HepG2 (cell line): ENCODE measurements around the gene RASGRF1. TPM values are rescaled to one million over a fixed set of nuclear protein-coding genes. Genes with fewer than 3 reads are reported as not detected.

Source experiments
- ATAC-seq: fragments of 200-7000 bp; cut with Tn5 transposase; 3 replicates; pipeline ENCODE4 v1.9.1; 2020; ENCODE audit warnings: mild to moderate bottlenecking, moderate library complexity
- BruUV-seq: library from RNA; stranded (reverse); fragments of 400-500 nt; replicated peaks from 2 replicates; lab custom pipeline; 2021; lab: Mats Ljungman, UMichigan
- CTCF ChIA-PET: fragments of 300-600 bp; formaldehyde crosslinking; extraction: SDS; loops from one replicate; lab custom pipeline; 2021; ENCODE audit warnings: low total read pairs, inconsistent platforms, low intra/inter-chr PET ratio; lab: Yijun Ruan, JAX
- POLR2A ChIA-PET: fragments of 350-600 bp; sonication (Branson Sonifier 250); formaldehyde crosslinking; loops from one replicate; lab custom pipeline; 2020; ENCODE audit warnings: antibody characterized with exemption, inconsistent platforms; lab: Yijun Ruan, JAX
- DNase-seq: peaks from one replicate; pipeline ENCODE4 v3.0.0-alpha.2; 2015; ENCODE audit warnings: low spot score
- FAIRE-seq: peaks from 3 replicates; lab custom pipeline; 2011; peaks lifted over from hg19 to GRCh38; lab: Jason Lieb, UNC
- H2AFZ ChIP-seq: one replicate; pipeline ENCODE4 v1.6.1; 2011; ENCODE audit warnings: low read length, inconsistent platforms
- H3K27ac ChIP-seq: fragments of 300-600 bp; 3 replicates; pipeline ENCODE4 v1.8.0; 2011; ENCODE audit warnings: mixed run types, mild to moderate bottlenecking, mixed read lengths, low read length, inconsistent platforms; ENCODE audit not compliant: insufficient read depth; ENCODE audit errors: extremely low read length
- H3K27me3 ChIP-seq, 2 experiments: fragments of 200-600 bp in 1 of 2; 2 replicates in 1 of 2; 3 replicates in 1 of 2; pipeline versions ENCODE4 v1.6.0 to v1.8.0; 2011; ENCODE audit warnings: low read length in 2 of 2, mild to moderate bottlenecking in 2 of 2, moderate library complexity in 2 of 2, inconsistent platforms in 1 of 2; ENCODE audit not compliant: insufficient read depth in 2 of 2, control insufficient read depth in 1 of 2
- H3K36me3 ChIP-seq, 2 experiments: fragments of 200-600 bp in 1 of 2; replicated peaks in 1 of 2; 2 replicates in 1 of 2; 3 replicates in 1 of 2; pipeline versions ENCODE4 v1.5.1 to v1.8.0; 2011; ENCODE audit warnings: low read length in 2 of 2, inconsistent platforms in 1 of 2; ENCODE audit not compliant: insufficient read depth in 2 of 2, control insufficient read depth in 1 of 2
- H3K4me1 ChIP-seq: 2 replicates; pipeline ENCODE4 v1.5.1; 2012; ENCODE audit warnings: low read length, inconsistent platforms; ENCODE audit not compliant: insufficient read depth
- H3K4me2 ChIP-seq: 2 replicates; pipeline ENCODE4 v1.6.0; 2011; ENCODE audit warnings: low read depth, low read length, inconsistent platforms
- H3K4me3 ChIP-seq, 3 experiments: fragments of 200-600 bp in 1 of 3; sonication (generic), shearing (Covaris generic) in 1 of 3; replicated peaks in 1 of 3; 2 replicates each; pipeline ENCODE4 v1.5.1; 2011 to 2016; ENCODE audit warnings: low read length in 3 of 3, inconsistent platforms in 2 of 3, low read depth in 2 of 3, mild to moderate bottlenecking in 2 of 3, control low read depth in 1 of 3, mixed read lengths in 1 of 3; ENCODE audit not compliant: insufficient read depth in 1 of 3
- H3K79me2 ChIP-seq: one replicate; pipeline ENCODE4 v1.6.1; 2011; ENCODE audit warnings: low read length, inconsistent platforms; ENCODE audit not compliant: insufficient read depth
- H3K9ac ChIP-seq: 2 replicates; pipeline ENCODE4 v1.6.0; 2011; ENCODE audit warnings: mild to moderate bottlenecking, low read depth, low read length, inconsistent platforms; ENCODE audit not compliant: insufficient read depth
- H3K9me3 ChIP-seq: 2 replicates; pipeline ENCODE4 v1.5.1; 2012; ENCODE audit warnings: mild to moderate bottlenecking, low read length
- H4K20me1 ChIP-seq: 2 replicates; pipeline ENCODE4 v1.6.0; 2011; ENCODE audit warnings: inconsistent platforms, mild to moderate bottlenecking, low read length, moderate library complexity; ENCODE audit not compliant: insufficient read depth
- CBX1 ChIP-seq: IDR thresholded peaks from one replicate; pipeline ENCODE4 v1.6.1; 2016; ENCODE audit warnings: antibody characterized with exemption, low read depth
- NFE2L1 ChIP-seq: sonication (generic); formaldehyde crosslinking; IDR thresholded peaks from 2 replicates; pipeline ENCODE4 v1.4.0; 2020; ENCODE audit warnings: missing genetic modification reagents, mild to moderate bottlenecking, borderline replicate concordance
- RFXAP ChIP-seq: sonication (generic); formaldehyde crosslinking; IDR thresholded peaks from 2 replicates; pipeline ENCODE4 v1.4.0; 2020; ENCODE audit warnings: missing genetic modification reagents, borderline replicate concordance
- ZBTB7B ChIP-seq: sonication (generic); formaldehyde crosslinking; IDR thresholded peaks from 2 replicates; pipeline ENCODE4 v1.4.0; 2020; ENCODE audit warnings: missing genetic modification reagents
- ZFP37 ChIP-seq: sonication (generic); formaldehyde crosslinking; IDR thresholded peaks from 2 replicates; pipeline ENCODE4 v1.4.0; 2020; ENCODE audit warnings: missing genetic modification reagents, borderline replicate concordance
- ZHX2 ChIP-seq, 2 experiments: sonication (generic) in 1 of 2; formaldehyde crosslinking in 1 of 2; IDR thresholded peaks; 2 replicates each; pipeline versions ENCODE4 v1.6.1 to v1.9.0; 2014 to 2022; ENCODE audit warnings: antibody characterized with exemption in 1 of 2, borderline replicate concordance in 1 of 2, inconsistent platforms in 1 of 2, low read depth in 1 of 2, missing genetic modification reagents in 1 of 2
- ZNF446 ChIP-seq: sonication (generic); formaldehyde crosslinking; IDR thresholded peaks from 2 replicates; pipeline ENCODE4 v1.5.0; 2020; ENCODE audit warnings: mild to moderate bottlenecking, missing genetic modification reagents
- ZNF629 ChIP-seq: sonication (generic); formaldehyde crosslinking; conservative IDR thresholded peaks from 2 replicates; pipeline ENCODE4 v1.5.0; 2020; ENCODE audit warnings: missing genetic modification reagents
- ZNF768 ChIP-seq: sonication (generic); formaldehyde crosslinking; IDR thresholded peaks from 2 replicates; pipeline ENCODE4 v1.4.0; 2020; ENCODE audit warnings: missing genetic modification reagents
- WGBS: methylation state at CpG from one replicate; pipeline ENCODE4 v1.1.6; 2017; ENCODE audit warnings: low lambda C conversion rate; 5-methylcytosine and 5-hydroxymethylcytosine counted together
- in situ Hi-C: cut with HindIII; loops from 2 replicates; pipeline ENCODE4 v1.10.0; 2017; ENCODE audit warnings: low pct_unique_long_range_greater_than_20kb; ENCODE audit not compliant: extremely low pct_ligation_motif_present
- intact Hi-C: fragments of 100-400 bp; cut with micrococcal nuclease; formaldehyde crosslinking; loops from one replicate; pipeline ENCODE4 v1.10.0; 2022; ENCODE audit not compliant: unreplicated experiment
- polyA plus RNA-seq, 8 experiments: library from polyadenylated mRNA; depleted of rRNA in 3 of 8; stranded (reverse) in 7 of 8; unstranded in 1 of 8; fragments of >200 nt; fragmentation: Illumina TruSeq in 4 of 8; extraction: Trizol in 4 of 8; gene quantifications; 2 replicates each; pipeline versions ENCODE4 v1.2.1 to v1.2.3, GENCODE V29; 2011 to 2016; ENCODE audit warnings: low read depth in 4 of 8, missing spikeins in 1 of 8, mixed read lengths in 1 of 8; ENCODE audit not compliant: insufficient read depth in 1 of 8
- total RNA-seq, 5 experiments: library from RNA; depleted of rRNA; stranded (reverse); fragments of >200 nt; fragmentation: Illumina TruSeq; extraction: Trizol; gene quantifications; 2 replicates each; pipeline ENCODE4 v1.2.3, GENCODE V29; 2016; ENCODE audit warnings: low read depth in 1 of 5

Gene RASGRF1
- total and polyA plus RNA-seq, 2 of the 13 experiments (the other 11 are each of a cell fraction or from before 2014, with no cell fraction given): 0.55 to 3.0 TPM

GRCh38 chr15:78959360-78959759 is 131.2 kb downstream of the RASGRF1 start (continued):
- TF ChIP-seq ZFP37 (CRISPR knock-in tag): no peak
- TF ChIP-seq ZBTB7B: no peak

- Histone ChIP-seq H3K27me3 (no peaks in the 10 kb centered on the region; a peak in 1 of 5 replicates), H3K9ac (no peak overlapping the region), H2AFZ (no peak overlapping the region), H3K4me1 (peaks cover 18% of the 10 kb centered on the region), H3K4me3 (no peak overlapping the region), H3K79me2 (no peaks in the 10 kb centered on the region), H3K36me3 (no peaks in the 10 kb centered on the region), H3K9me3 (no peaks in the 10 kb centered on the region), H3K4me2 (no peak overlapping the region), H3K27ac (no peak overlapping the region), H4K20me1 (no peaks in the 10 kb centered on the region)
- in situ Hi-C loops (no loop called here), intact Hi-C loops (no loop called here)
- FAIRE-seq: no peak
- ChIA-PET POLR2A (no interaction called here), CTCF (no interaction called here)
- TF ChIP-seq RFXAP (no peak), ZNF629 (CRISPR knock-in tag) (peak; percentile 73)
- no TSS peak for BruUV-seq
- 53% methylated on average over 9 of the region's 9 CpGs for WGBS
- ATAC-seq: no peak
- no peak for DNase-seq
These were observed 133.0 kb downstream of the RASGRF1 start for GRCh38 chr15:78957416-78958093.

GRCh38 chr15:78956937-78957336 is 133.6 kb downstream of the RASGRF1 start:
- Histone ChIP-seq H3K4me1 (peaks cover 24% of the 10 kb centered on the region), H3K9me3 (no peaks in the 10 kb centered on the region), H2AFZ (no peak overlapping the region), H4K20me1 (no peaks in the 10 kb centered on the region), H3K79me2 (no peaks in the 10 kb centered on the region), H3K9ac (no peak overlapping the region), H3K4me2 (no peak overlapping the region), H3K36me3 (no peaks in the 10 kb centered on the region), H3K27me3 (no peaks in the 10 kb centered on the region; a peak in 1 of 5 replicates), H3K4me3 (no peak overlapping the region), H3K27ac (no peak overlapping the region)
- ATAC-seq (no peak), FAIRE-seq (no peak), DNase-seq (no peak)
- no TSS peak for BruUV-seq
- 37% methylated on average over 1 of the region's 1 CpG for WGBS
- POLR2A ChIA-PET: no interaction called here
- CTCF ChIA-PET: no interaction called here
- intact Hi-C loops: no loop called here
- in situ Hi-C loops: no loop called here
- no peak for TF ChIP-seq ZHX2 (IDR thresholded peaks at IDR 0.05; ENCODE audit: low read depth)
- no peak for TF ChIP-seq ZHX2 (CRISPR knock-in tag; IDR thresholded peaks at IDR 0.05; ENCODE audit: borderline replicate concordance)
- TF ChIP-seq NFE2L1 (CRISPR knock-in tag): no peak
- no peak for TF ChIP-seq CBX1
- TF ChIP-seq ZNF446: no peak
- no peak for TF ChIP-seq ZNF768 (CRISPR knock-in tag)
